AG04449 (cell line): Measurements from ENCODE around the gene ELL2.

ENCODE experiments used
- CTCF ChIA-PET: fragments of 350-600 bp; formaldehyde crosslinking; extraction: SDS; loops from one replicate; lab custom pipeline; 2021; ENCODE audit warnings: antibody characterized with exemption; lab: Yijun Ruan, JAX
- POLR2A ChIA-PET: fragments of 400-600, 350-600 bp; formaldehyde crosslinking; extraction: SDS; loops from one replicate; lab custom pipeline; 2020; ENCODE audit warnings: antibody characterized with exemption, inconsistent platforms; lab: Yijun Ruan, JAX
- DNase-seq: peaks from one replicate; pipeline ENCODE4 v3.0.0-alpha.2; 2010; ENCODE audit warnings: low read depth, low spot score
- H3K4me3 ChIP-seq: 2 replicates; pipeline ENCODE4 v1.5.1; 2011; ENCODE audit warnings: low read depth, mild to moderate bottlenecking, control low read depth, low read length
- CTCF ChIP-seq: IDR thresholded peaks from one replicate; pipeline ENCODE4 v1.5.1; 2011; ENCODE audit warnings: mild to moderate bottlenecking, moderate library complexity, low read length, control low read depth, inconsistent platforms; ENCODE audit not compliant: insufficient read depth; ENCODE audit errors: missing control alignments

Gene ELL2

GRCh38 chr5:95975703-95976102 is 14.1 kb upstream of the ELL2 start:
- no peak for TF ChIP-seq CTCF
- CTCF ChIA-PET: no interaction called here
- POLR2A ChIA-PET: no interaction called here
- H3K4me3 ChIP-seq: no peak overlapping the region
- no peak for DNase-seq

GRCh38 chr5:95973793-95974325 is 12.2 kb upstream of the ELL2 start:
- no peak overlapping the region for H3K4me3 ChIP-seq
- TF ChIP-seq CTCF: no peak
- ChIA-PET CTCF (interaction anchor here (1.1 to 1.3 kb wide), 2 partner anchors 10 to 13 kb away, joined by 4 to 5 read pairs; partner anchors contain the start of gene ELL2), POLR2A (no interaction called here)
- no peak for DNase-seq

- no peak for TF ChIP-seq CTCF
- H3K4me3 ChIP-seq: no peak overlapping the region
- ChIA-PET CTCF (no interaction called here), POLR2A (no interaction called here)
- DNase-seq: no peak
These were observed 10.5 kb upstream of the ELL2 start for GRCh38 chr5:95972196-95972595.

GRCh38 chr5:95970359-95970704 is 8.7 kb upstream of the ELL2 start:
- H3K4me3 ChIP-seq: no peak overlapping the region
- POLR2A ChIA-PET: no interaction called here
- CTCF ChIA-PET: interaction anchor here (1.5 kb wide), 1 partner anchor 9 kb away, joined by 5 read pairs; the partner anchor contains the start of gene ELL2
- no peak for DNase-seq
- no peak for TF ChIP-seq CTCF

- no peak for DNase-seq
- no peak overlapping the region for H3K4me3 ChIP-seq
- TF ChIP-seq CTCF: no peak
- CTCF ChIA-PET: no interaction called here
- POLR2A ChIA-PET: no interaction called here
These were observed 8.2 kb upstream of the ELL2 start for GRCh38 chr5:95969651-95970358.

GRCh38 chr5:95969055-95969454 is 7.4 kb upstream of the ELL2 start:
- no peak for DNase-seq
- ChIA-PET CTCF (no interaction called here), POLR2A (no interaction called here)
- H3K4me3 ChIP-seq: no peak overlapping the region
- no peak for TF ChIP-seq CTCF
